GM18868 (cell line): Measurements from ENCODE around the gene RTN4RL1.
A peak's percentile ranks its signal among the peaks of the same experiment; 100 is the strongest.

ENCODE experiments used
- ATAC-seq: cut with Tn5 transposase; IDR thresholded peaks from one replicate; pipeline ENCODE4 v1.9.1; 2021; ENCODE audit warnings: mild to moderate bottlenecking, moderate library complexity; ENCODE audit not compliant: unreplicated experiment

Gene RTN4RL1

GRCh38 chr17:2025220-2025621, at the start of gene RTN4RL1:
Gene RTN4RL1 (minus strand): TSS chr17:2025334. CDS start chr17:2024865, 469 bp downstream.
- no peak for ATAC-seq

DNA sequence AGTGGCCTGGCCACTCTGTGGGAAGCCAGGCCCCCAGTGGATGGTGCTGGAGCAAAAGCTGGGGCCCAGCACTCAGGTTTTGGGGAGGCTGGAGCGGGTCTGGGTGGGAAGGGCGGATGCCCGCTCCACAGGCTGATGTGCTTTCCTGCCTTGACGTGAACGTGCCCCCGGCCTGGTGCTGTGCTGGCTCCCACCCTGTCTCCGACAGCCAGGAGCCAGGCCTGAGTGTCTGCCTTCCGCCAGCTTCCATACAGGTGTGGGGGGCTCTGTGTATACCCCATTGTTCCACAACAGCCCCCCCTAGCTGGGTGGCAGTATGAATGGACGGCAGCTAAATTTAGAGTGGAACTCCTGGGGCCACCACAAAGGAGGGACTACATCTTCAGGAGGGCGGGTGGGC, 49.8 kb upstream of the RTN4RL1 start:
- no peak for ATAC-seq

DNA sequence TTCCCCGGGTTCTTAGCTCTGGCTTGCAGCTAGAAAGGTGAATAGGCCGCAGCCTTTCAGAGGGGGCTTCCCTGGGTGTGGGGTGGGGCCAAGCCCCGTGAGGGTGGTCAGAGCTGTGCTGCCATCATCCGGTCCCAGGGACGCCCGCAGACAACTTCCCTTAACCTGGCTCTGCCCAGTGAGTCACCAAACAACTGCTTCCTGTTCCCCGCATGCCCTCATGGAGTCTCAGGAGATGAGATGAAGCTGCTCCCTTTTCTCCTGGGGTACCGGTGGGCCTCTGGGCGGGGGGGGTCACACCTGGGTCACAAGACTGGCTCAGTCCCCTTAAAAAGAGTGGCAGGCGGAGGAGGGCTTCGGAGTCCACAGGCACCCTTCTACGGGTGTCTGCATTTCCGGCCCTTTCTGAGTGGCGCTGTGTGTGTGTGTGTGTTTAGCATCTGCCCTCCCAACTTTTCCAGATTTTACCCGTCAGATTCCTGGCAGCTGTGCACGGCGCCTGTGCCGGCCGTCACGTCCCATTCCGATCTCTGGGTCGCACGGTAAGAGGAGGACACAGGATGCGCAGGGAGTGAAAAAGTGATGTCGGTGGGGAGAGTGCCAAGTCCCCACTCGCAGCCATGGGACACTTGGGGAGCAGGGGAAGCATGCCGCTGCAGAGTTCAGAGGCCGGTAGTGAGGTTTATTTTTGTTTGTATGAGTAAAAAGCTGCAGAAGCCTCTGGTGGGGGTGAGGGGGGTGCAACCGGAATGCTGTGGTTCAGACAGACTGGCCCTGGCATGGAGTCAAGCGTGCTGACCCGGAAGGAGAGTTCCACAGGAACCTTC, 46.5 kb upstream of the RTN4RL1 start:
- ATAC-seq = no peak

DNA sequence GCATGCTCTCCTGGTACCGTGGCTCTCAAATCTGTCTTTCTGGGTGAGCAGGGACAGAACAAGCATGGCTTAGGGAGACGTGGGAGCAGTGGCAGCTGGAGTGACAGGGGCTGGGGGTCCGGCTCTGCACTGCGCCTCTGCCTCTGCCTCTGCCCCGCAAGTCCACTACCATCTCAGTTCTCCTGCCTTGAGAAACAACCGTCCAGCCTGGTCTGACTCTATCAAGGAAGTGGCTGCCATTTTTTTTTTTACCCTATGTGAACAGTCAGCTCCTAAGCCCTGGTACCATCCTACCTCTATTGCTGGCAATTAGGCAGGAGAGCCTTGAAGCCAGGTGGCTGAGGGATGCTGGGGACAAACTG, 45.9 kb upstream of the RTN4RL1 start:
- no peak for ATAC-seq

GRCh38 chr17:2070241-2071023, 45.3 kb upstream of the RTN4RL1 start:
- peak; percentile 77 for ATAC-seq

DNA sequence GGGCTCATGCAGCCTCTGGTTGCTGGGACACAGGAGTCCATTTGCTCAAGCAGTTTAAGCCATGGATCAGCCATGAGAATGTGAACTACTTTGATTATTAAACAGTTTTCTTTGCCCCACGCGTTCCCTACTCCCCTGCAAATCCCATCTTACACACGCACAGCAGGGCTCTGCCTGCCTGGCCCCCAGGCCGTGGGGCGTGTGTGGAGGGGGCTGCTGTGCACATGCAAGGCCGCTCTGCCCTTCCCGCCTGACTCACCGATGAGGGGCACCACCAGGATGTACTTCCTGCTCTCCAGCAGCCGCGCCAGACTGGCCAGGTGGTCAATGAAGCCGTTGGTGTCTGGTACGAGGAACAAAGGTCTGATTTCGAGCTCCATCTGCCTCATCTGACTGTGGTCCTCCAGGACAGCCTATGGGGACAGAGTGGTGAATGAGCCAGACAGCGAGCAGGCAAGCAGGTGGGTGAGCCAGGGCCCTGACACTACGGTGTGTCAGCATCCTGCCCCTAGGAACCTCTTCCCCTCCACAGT, 43.5 kb upstream of the RTN4RL1 start:
- ATAC-seq = no peak

DNA sequence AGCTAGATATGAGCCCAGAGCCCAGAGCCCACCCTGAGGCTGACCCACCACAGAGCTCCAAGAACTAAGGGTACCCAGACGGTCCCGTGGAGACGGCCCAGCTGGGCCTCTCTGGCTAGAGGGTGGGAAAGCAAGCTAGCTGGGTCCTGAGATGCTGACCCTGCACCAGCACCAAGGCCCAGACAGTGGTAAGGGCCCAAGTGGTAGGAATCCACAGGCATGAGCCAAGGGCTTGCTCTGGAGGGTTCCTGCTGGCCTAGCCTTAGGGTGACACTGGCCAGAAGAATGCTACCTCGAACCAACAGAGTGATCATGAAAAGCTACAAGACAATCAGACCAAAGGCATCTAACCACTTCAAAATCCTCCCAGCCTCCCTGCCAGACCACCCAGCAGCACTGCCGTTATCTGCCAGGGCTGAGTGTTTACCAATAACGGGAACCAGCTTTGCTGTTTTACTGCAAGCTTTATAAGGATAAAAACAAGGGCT, 42.9 kb upstream of the RTN4RL1 start:
- no peak for ATAC-seq

DNA sequence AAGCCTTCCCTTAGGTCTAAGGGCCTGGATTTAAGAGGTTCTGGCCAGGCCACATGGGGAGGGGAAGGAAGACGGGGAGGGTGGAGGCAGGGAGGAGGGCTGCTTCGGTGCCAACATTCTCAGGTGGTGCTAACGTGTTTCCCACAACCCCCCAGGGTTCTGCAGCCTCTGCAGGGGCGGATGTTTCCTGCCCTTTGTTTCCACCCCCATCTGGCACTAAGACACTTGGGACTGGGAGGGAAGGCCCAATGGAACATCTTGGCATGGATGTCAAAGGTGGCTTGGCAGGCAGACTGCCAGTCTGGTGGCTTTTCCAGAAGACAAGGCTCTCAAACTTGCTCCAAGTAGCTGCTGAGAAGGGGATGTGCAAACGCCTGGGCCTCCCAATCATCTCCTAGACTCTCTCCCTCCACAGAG, 42.5 kb upstream of the RTN4RL1 start:
- ATAC-seq = no peak

DNA sequence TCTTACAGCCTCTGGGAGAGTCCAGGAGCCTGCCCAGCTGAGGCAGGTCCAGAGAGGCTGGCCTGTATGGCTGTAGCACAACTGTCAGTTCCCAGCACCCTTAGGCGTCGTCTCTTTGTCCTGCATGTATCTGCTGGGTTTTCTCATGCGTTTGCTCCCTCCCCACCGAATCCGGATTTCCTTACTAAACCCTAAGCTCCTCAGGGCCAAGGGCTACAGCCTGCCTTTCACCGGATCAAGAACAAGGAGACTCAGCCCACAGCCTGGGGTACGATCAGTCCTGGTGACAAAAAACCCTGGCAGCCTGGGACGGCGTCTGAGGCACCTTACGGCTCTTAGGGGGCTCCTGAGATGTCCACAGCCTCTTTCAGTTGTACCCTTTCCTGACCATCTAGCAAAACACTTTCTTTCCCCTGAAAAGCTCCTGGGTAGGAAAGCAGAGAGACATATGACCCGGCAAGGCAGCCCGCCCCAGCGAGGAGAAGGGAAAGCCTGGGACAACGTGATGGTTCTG, 42.0 kb upstream of the RTN4RL1 start:
- no peak for ATAC-seq

DNA sequence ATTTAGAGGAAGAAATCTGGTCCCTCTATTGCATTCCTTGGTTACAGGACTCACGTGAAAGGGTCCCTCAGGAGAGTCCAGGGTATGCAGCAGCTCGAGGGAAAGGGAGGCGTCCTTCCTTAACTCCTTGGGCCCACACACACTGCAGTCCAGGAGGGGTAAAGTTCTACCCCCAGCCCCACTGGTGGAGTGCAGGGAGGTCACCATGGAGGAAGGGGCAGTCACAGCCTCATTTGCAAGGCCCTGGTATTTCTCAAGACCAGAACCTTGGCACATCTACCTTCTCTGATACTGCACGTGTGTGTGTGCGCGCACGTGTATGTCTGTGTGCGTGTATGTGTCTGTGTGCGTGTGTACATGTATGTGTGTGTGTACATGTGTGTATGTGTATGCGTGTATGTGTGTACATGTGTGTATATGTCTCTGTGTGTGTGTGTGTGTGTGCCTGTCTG, 40.8 kb upstream of the RTN4RL1 start:
- no peak for ATAC-seq

DNA sequence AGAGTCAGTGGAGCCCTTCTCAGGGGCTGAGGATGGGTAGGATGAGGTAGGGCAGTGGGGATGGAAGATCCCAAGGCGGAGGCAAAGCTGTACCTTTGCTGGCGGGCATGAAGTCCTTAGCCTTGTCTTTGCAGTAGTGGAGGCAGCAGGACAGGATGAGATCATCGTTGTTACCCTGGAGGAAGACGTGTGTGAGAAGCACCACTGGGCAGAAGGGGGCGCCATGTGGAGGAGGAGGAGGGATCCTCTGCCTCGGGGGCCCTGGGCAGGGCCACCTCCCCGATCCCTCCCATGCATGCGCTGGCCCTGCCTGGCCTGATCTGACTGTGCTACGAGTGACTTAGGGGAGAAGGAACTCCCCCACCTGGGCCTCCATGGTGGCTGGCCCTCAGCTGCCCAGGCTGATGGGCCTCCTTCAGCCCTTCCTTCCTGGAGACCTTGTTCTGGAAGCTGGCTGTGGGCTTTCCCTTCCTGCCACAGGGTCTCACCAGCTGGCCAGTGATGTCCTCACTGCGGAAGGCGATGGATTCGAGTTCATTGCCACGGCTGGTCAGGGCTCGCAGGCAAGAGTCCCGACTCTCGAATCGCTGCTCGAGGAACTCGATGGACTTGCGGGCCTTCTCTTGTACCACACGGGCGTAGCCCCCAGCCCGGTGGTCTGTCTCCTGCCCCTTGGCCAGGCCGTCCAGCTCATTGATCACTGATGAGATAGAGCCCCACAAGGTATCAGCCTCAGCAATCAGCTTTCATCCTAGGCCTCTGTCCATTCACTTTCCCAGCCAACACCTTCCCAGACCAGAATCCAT, 40.0 kb upstream of the RTN4RL1 start:
- ATAC-seq = peak; percentile 44

DNA sequence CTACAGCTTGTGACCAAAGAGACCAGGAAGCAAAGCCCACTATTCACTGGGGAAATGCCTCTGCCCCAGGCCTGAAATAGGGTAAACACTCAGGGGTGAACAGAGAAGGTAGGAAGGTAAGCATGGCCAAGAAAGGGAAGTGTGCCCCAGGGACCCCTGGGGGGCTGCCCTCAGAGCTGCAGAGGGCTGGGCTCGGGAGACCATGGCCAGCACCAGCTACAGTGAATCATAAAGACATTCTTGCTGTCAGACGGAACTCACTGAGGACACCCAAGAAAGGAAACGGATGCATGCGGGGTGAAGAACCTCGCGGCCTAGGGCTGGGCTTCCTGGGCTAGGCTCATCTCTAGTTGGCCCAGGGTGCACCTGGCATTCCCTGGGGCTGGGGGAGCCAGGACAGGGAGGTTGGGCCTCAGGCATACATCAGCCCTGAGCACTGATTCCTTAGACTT, 39.4 kb upstream of the RTN4RL1 start:
- ATAC-seq = no peak

DNA sequence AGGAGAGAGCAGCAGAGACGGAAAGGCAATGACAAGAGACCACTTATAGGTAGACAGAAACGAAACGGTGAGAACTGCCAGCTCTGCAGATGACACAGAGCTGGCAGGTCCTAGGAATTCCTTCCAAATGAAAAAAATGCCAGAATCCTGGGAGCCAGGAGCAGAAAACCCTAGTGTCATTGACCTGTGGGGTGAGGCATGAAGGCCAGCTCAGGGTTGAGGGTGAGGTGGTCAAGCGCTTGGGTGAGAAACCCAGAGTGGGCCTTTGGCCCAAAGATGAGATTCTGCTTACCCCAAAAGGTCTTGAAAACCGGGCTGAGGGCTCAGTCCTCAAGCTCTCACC, 39.0 kb upstream of the RTN4RL1 start:
- ATAC-seq = no peak

DNA sequence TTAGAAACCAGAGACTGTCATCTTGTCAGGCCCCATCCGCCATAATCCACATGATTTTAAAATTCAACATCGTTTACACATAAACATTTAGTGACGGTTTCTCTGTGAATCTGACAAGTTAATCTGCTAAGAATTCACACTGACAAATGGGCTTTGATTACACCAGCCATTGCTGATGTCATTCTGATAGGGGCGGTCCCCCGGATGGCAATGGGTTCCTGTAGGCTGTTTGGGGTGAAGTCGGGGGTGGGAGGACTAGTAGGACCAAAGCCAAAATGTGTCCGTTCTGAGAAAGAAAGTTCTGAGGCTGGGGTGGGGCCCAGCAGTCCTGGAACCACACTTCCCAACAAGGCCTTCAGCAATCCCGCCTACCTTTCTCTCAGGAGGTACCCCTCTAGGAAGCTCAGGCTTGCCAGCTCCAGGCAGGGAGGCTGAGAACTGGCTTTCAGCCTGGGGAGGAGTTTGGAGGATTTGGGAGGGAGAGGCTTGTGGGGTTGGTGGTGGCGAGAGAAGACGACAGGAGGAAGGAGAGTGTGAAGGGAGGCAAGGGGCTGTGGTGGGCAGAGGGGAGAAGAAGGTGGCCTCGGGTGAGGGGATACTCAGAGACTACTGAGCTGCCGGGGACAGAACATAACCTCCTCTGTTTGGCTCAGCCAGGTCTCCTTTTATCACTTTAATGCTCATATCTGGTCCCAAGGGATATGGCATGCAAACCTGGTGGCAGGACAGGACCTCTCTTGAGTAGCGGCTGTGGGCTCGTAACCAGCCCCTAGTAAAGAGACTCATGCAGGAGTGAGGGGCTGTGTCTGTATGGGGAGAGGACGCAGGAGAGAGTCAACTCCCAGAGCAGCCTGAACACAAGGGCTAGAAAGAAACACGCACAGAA, 38.4 kb upstream of the RTN4RL1 start:
- ATAC-seq = no peak

DNA sequence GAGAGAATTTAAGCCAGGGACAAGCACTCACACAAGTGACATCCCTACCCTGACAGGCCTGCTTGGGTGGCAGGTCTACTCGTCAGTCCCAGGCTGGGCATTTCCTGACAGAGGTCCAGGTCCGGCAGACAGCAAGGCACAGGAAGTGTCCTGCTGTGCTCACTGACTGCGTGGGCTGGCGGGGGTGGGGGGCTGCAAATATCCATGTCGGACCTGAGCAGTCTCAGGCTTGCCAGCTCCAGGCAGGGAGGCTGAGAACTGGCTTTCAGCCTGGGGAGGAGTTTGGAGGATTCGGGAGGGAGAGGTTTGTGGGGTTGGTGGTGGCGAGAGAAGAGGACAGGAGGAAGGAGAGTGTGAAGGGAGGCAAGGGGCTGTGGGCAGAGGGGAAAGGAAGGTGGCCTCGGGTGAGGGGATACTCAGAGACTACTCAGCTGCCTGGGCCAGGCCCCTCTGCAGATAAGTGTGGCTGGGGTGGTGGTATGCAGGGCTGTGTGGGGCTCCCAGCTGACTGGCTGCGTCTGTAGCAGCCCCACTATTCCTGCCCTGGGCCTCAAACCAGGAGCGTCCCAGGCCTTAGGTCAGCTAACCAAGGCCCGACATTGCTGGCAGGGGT, 37.5 kb upstream of the RTN4RL1 start:
- ATAC-seq = no peak

DNA sequence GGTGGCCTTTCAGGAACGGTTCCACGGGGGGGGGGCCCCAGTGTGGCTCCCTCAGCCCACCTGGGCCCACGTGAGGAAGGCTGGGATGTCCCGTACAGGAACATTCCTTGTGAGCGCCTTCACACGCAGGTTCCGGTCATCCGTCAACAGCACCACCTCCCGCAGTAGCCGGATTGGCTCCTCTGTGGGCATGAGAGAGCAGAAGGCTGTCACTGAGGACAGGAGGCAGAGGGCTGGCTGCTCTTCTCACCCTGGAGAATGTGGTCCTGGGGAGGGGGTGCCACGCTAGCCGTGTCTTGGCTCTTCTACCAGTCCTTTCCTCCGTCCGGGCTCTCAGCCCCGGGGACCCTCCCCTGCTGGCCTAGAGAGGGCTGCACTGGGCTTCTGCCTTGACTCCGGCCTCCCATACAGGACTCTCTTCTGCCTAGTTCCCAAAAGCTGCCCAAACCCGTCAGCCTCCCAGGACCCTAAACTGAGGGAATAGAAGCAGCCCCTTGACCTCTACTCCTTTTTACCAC, 36.4 kb upstream of the RTN4RL1 start:
- no peak for ATAC-seq

DNA sequence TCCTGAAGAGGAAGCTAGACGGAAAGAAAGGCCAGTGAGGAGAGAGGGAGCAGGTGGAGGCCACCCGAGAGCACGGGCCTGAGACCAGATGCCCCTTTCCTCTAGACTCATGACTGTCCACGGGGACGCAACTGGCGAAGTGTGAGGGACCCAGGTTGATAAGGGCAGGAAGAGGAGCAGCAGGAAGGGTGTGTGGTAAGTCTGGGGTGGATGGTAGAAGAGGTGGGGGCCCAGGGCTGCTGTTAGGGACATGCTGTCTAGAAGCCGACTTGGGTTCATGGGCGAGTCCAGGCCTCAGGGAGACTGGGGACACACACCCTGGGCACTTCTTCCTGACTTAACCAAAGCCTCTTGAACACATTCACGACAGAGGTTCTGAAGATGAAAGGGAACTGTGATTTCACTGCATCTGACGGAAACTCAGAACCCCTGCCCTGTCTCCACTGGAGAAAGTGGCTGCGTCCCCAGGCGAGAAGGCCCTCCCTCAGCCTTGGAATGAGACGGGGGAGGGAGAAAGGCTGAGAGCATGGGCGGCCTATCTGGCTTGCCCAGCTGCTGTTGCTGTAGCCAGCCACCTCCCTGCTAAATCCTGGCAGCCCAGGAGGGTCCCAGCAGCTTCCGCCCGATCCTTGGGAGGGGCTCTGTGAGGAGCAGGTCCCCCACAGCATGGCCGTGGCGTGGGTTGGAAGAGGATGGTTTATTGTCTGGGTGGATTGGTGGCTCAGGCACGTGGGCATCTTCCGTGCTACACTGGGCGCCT, 35.7 kb upstream of the RTN4RL1 start:
- ATAC-seq = no peak

DNA sequence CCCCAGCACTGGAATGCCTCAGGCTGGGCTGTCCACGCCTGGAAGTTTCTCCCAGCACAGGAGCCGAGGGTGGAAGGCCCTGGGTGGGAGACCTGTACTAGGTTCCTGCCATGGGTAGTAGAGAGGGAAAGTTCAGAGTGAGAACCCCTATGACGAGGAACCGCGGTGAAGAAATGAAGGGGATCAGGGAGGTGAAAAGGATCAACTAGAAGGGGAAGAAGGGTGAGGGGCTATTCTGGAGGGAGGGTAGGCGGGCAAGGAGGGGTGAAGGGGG, 35.2 kb upstream of the RTN4RL1 start:
- no peak for ATAC-seq
